Nephron (organoid): Measurements from ENCODE around the gene FBXO10.

ENCODE experiments used
- H3K27ac Mint-ChIP-seq, 3 experiments: 2 replicates each; pipeline ENCODE4 v1.8.0; 2020; ENCODE audit warnings: mixed read lengths in 3 of 3, mild to moderate bottlenecking in 2 of 3, moderate library complexity in 1 of 3
- H3K27me3 Mint-ChIP-seq: 2 replicates; pipeline ENCODE4 v1.8.0; 2021; ENCODE audit warnings: low read depth, mild to moderate bottlenecking, moderate library complexity, mixed read lengths
- H3K36me3 Mint-ChIP-seq: 2 replicates; pipeline ENCODE4 v1.8.0; 2020; ENCODE audit warnings: low read depth, mixed read lengths
- H3K4me1 Mint-ChIP-seq: 2 replicates; pipeline ENCODE4 v1.8.0; 2020; ENCODE audit warnings: mixed read lengths
- H3K4me3 Mint-ChIP-seq, 3 experiments: 2 replicates each; pipeline ENCODE4 v1.8.0; 2020; ENCODE audit warnings: mild to moderate bottlenecking in 3 of 3, mixed read lengths in 3 of 3, moderate library complexity in 2 of 3
- H3K9me3 Mint-ChIP-seq: 2 replicates; pipeline ENCODE4 v1.8.0; 2020; ENCODE audit warnings: mixed read lengths
- CTCF ChIP-seq, 3 experiments: fragments of 200-600 bp; sonication (generic); IDR thresholded peaks; one replicate each; pipeline ENCODE4 v1.5.0; 2021; ENCODE audit warnings: antibody characterized with exemption in 3 of 3; ENCODE audit not compliant: unreplicated experiment in 3 of 3

FBXO10 gene

GRCh38 chr9:37562826-37563225, 13.4 kb downstream of the FBXO10 start:
- peaks cover 9% of the 10 kb centered on the region for H3K9me3 Mint-ChIP-seq
- H3K36me3 Mint-ChIP-seq, result peaks cover 62% of the 10 kb centered on the region
- H3K4me3 Mint-ChIP-seq, result no peak overlapping the region
- no peaks in the 10 kb centered on the region for H3K4me1 Mint-ChIP-seq
- TF ChIP-seq CTCF (IDR thresholded peaks at IDR 0.05; ENCODE audit: unreplicated experiment in 3 of 3), result no peak
- H3K27ac Mint-ChIP-seq, result no peak overlapping the region
- no peaks in the 10 kb centered on the region for H3K27me3 Mint-ChIP-seq

GRCh38 chr9:37561682-37562081, 14.5 kb downstream of the FBXO10 start:
- Mint-ChIP-seq H3K27me3 (no peaks in the 10 kb centered on the region), H3K4me3 (no peak overlapping the region), H3K36me3 (peaks cover 72% of the 10 kb centered on the region), H3K4me1 (no peaks in the 10 kb centered on the region), H3K27ac (no peak overlapping the region), H3K9me3 (peaks cover 9% of the 10 kb centered on the region)
- no peak for TF ChIP-seq CTCF (IDR thresholded peaks at IDR 0.05; ENCODE audit: unreplicated experiment in 3 of 3)

GRCh38 chr9:37559855-37560592, 16.2 kb downstream of the FBXO10 start:
- no peak for TF ChIP-seq CTCF (IDR thresholded peaks at IDR 0.05; ENCODE audit: unreplicated experiment in 3 of 3)
- Mint-ChIP-seq H3K4me3 (no peak overlapping the region), H3K27ac (no peak overlapping the region), H3K4me1 (no peaks in the 10 kb centered on the region), H3K9me3 (peaks cover 6% of the 10 kb centered on the region), H3K27me3 (no peaks in the 10 kb centered on the region), H3K36me3 (peaks cover 68% of the 10 kb centered on the region)

- Mint-ChIP-seq H3K4me1 (no peaks in the 10 kb centered on the region), H3K27me3 (no peaks in the 10 kb centered on the region), H3K9me3 (peaks cover 5% of the 10 kb centered on the region), H3K36me3 (peaks cover 62% of the 10 kb centered on the region), H3K27ac (no peak overlapping the region), H3K4me3 (no peak overlapping the region)
- TF ChIP-seq CTCF (IDR thresholded peaks at IDR 0.05; ENCODE audit: unreplicated experiment in 3 of 3), result no peak
Measured at GRCh38 chr9:37559125-37559524, 17.1 kb downstream of the FBXO10 start.

- peaks cover 41% of the 10 kb centered on the region for H3K36me3 Mint-ChIP-seq
- H3K4me1 Mint-ChIP-seq, result peaks cover 9% of the 10 kb centered on the region
- H3K4me3 Mint-ChIP-seq, result no peak overlapping the region
- H3K27ac Mint-ChIP-seq, result no peak overlapping the region
- H3K9me3 Mint-ChIP-seq, result no peaks in the 10 kb centered on the region
- no peak for TF ChIP-seq CTCF (IDR thresholded peaks at IDR 0.05; ENCODE audit: unreplicated experiment in 3 of 3)
- H3K27me3 Mint-ChIP-seq, result no peaks in the 10 kb centered on the region
Measured at GRCh38 chr9:37555786-37556185, 20.4 kb downstream of the FBXO10 start.

- H3K27me3 Mint-ChIP-seq, result no peaks in the 10 kb centered on the region
- H3K4me3 Mint-ChIP-seq, result no peak overlapping the region
- H3K36me3 Mint-ChIP-seq, result peaks cover 34% of the 10 kb centered on the region
- H3K9me3 Mint-ChIP-seq, result no peaks in the 10 kb centered on the region
- TF ChIP-seq CTCF (IDR thresholded peaks at IDR 0.05; ENCODE audit: unreplicated experiment in 3 of 3), result no peak
- peaks cover 11% of the 10 kb centered on the region for H3K4me1 Mint-ChIP-seq
- H3K27ac Mint-ChIP-seq, result no peak overlapping the region
Measured at GRCh38 chr9:37554318-37554717, 21.9 kb downstream of the FBXO10 start.
